IPS-20b (cell line): ENCODE data around the gene HOXC12.

ENCODE experiments used
- H3K27ac ChIP-seq: one replicate; pipeline ENCODE4 v1.5.1; 2013; ENCODE audit warnings: low read length
- H3K27me3 ChIP-seq: 2 replicates; pipeline ENCODE4 v1.6.1; 2013; ENCODE audit warnings: mild to moderate bottlenecking, low read length, inconsistent platforms; ENCODE audit not compliant: insufficient read depth
- H3K36me3 ChIP-seq: 2 replicates; pipeline ENCODE4 v1.6.1; 2013; ENCODE audit warnings: low read depth, mild to moderate bottlenecking, inconsistent platforms, low read length, moderate library complexity; ENCODE audit not compliant: insufficient read depth
- H3K4me1 ChIP-seq: 2 replicates; pipeline ENCODE4 v1.6.1; 2013; ENCODE audit warnings: mild to moderate bottlenecking, control low read depth, inconsistent platforms, low read length, moderate library complexity; ENCODE audit not compliant: insufficient read depth
- H3K4me3 ChIP-seq: 2 replicates; pipeline ENCODE4 v1.5.1; 2013; ENCODE audit warnings: mild to moderate bottlenecking, low read length, inconsistent platforms
- H3K9ac ChIP-seq: 2 replicates; pipeline ENCODE4 v1.6.1; 2013; ENCODE audit warnings: low read depth, mild to moderate bottlenecking, inconsistent platforms, low read length, moderate library complexity
- H3K9me3 ChIP-seq: 2 replicates; pipeline ENCODE4 v1.6.1; 2013; ENCODE audit warnings: mild to moderate bottlenecking, low read depth, low read length, inconsistent platforms; ENCODE audit not compliant: insufficient read depth

HOXC12 gene

DNA sequence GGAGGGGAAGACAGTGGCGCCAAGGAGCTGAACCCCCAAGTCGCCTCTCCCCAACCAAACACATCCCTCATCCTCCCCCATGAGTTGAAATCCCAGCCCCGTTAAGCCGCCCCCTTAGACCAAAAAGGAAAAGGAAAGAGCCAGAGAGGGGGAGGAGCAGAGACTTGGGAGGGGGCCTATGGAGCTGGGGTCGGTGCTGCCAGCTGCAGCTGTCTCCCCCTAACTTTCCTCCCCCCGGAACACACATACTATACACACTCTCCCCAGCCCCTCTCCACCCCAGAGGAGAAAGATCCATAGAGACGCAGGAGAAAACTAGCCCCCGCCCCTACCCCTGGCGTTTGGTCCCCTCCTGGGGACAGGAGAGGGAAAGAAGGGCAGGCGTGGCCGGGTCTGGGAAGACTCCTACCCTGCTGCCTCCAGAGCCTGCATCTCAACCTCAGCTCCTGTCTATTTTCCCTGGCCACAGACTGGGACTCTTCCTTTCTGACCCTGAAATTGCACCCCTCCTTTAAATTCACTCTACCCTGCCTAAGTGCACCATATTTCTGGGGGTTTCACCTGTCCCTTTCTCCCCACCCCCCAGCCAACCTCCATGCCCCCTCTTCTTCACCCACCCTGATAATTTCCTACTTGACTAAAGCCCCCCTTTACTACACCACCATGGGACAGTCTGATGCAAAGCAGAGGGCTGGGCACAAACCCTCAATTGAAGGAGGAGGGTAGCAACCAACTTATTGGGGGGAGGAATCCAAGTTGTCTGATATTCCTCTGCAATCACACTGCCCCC lies 43.6 kb downstream of the HOXC12 start:
- H3K27me3 ChIP-seq = peaks cover 100% of the 10 kb centered on the region
- no peaks in the 10 kb centered on the region for H3K36me3 ChIP-seq
- peaks cover 2% of the 10 kb centered on the region; the same call in 1 of the 2 replicates for H3K4me1 ChIP-seq
- H3K4me3 ChIP-seq = no peak overlapping the region
- H3K9ac ChIP-seq = no peak overlapping the region
- peaks cover 17% of the 10 kb centered on the region; the same call in 1 of the 2 replicates for H3K9me3 ChIP-seq
- H3K27ac ChIP-seq = no peak overlapping the region

- no peaks in the 10 kb centered on the region for H3K36me3 ChIP-seq
- no peak overlapping the region for H3K9ac ChIP-seq
- peaks cover 100% of the 10 kb centered on the region for H3K27me3 ChIP-seq
- no peak overlapping the region for H3K4me3 ChIP-seq
- H3K27ac ChIP-seq = no peak overlapping the region
- H3K4me1 ChIP-seq = peaks cover 2% of the 10 kb centered on the region; the same call in 1 of the 2 replicates
- peaks cover 17% of the 10 kb centered on the region; the same call in 1 of the 2 replicates for H3K9me3 ChIP-seq
Measured at GRCh38 chr12:53998900-53999236, 44.2 kb downstream of the HOXC12 start.

GRCh38 chr12:53999559-54000115 lies 44.9 kb downstream of the HOXC12 start:
- Histone ChIP-seq H3K9ac (no peak overlapping the region), H3K4me1 (peaks cover 2% of the 10 kb centered on the region; the same call in 1 of the 2 replicates), H3K36me3 (no peaks in the 10 kb centered on the region), H3K9me3 (peaks cover 12% of the 10 kb centered on the region; the same call in 1 of the 2 replicates), H3K27me3 (peaks cover 100% of the 10 kb centered on the region), H3K4me3 (no peak overlapping the region), H3K27ac (no peak overlapping the region)

DNA sequence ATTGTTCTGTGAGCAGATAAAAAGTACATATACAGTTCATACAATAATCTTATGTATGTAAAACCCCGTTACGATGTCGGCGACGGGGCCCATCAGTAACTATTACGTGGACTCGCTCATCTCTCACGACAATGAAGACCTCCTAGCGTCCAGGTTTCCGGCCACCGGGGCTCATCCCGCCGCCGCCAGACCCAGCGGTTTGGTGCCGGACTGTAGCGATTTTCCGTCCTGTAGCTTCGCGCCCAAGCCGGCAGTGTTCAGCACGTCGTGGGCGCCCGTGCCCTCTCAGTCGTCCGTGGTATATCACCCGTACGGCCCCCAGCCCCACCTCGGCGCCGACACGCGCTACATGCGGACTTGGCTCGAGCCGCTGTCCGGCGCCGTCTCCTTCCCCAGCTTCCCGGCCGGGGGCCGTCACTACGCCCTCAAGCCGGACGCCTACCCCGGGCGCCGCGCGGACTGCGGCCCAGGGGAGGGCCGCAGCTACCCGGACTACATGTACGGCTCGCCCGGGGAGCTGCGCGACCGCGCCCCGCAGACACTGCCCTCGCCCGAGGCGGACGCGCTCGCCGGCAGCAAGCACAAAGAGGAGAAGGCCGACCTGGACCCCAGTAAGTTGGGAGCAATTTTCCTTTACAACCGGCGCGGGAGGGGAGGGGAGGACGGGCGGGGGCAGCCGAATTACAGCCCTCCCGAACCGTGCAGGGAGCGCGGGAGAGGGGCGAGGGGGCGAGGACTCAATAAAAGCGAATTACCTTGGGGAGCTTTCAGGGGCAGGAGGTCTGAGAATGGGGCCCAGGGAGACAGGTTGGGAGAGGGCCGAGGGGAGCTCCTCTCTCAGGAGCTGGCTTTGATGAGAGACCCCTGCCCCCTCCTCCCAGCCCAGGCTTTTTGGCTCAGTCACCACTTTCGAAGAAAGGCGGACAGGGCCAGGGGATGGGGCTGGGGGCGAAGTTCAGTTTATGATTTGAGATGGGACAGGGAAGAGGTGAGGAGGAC lies 45.7 kb downstream of the HOXC12 start, which contains the start of gene HOXC9:
HOXC9 (plus strand) TSS at position 46 of the 999 bp plus-strand sequence; CDS start at position 74, 28 bp downstream.
- H3K27ac ChIP-seq = no peak within 1 kb of the TSS
- peaks cover 100% of the 10 kb centered on the region for H3K27me3 ChIP-seq
- no peak within 1 kb of the TSS for H3K9ac ChIP-seq
- H3K4me3 ChIP-seq = no peak within 1 kb of the TSS
- no peaks in the 10 kb centered on the region for H3K36me3 ChIP-seq
- peaks cover 12% of the 10 kb centered on the region; the same call in 1 of the 2 replicates for H3K9me3 ChIP-seq
- peaks cover 2% of the 10 kb centered on the region; the same call in 1 of the 2 replicates for H3K4me1 ChIP-seq

DNA sequence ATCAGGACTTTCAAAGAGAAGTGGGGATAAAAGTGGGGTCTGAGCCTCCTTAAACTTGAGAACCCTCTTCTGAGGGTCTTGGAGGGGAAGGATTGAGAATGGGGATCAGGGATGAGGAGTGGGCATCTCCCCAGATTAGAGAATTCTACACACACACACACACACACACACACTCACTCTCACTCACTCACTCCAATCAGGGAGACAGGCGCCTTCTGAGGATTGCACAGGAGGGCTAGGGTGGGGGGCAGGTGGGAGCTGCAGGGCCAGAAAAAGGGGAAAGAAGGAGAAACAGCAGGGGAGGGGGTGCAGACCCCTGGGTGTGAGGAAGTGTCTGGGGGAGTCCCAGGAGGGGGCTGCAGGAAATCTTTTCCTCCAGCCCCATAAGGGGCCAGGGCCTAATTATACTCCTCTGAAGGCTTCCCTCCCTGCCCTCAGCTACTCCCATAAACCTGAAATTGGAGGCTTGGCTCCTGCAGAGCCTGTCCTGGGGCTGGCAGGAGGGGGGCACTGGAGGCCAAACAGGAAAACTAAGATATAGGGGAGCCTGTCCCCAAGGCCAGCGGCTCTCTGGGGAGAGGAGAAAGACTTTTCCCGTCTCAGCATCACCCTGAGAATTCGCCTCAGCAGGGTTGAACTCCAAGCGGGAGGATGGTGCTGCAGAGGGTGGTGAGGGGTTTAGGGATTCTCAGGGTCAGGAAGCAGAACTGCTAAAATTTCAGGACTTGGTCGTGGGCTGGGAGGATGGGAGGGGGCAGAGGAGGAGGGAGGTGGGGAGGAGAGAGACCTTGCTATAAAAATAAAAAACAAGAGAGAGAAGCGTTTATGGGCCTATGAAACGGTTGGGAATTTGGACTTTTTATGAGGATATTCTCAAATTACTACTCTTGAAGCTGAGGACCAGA lies 46.8 kb downstream of the HOXC12 start:
- Histone ChIP-seq H3K4me1 (no peaks in the 10 kb centered on the region), H3K27me3 (peaks cover 100% of the 10 kb centered on the region), H3K9ac (no peak overlapping the region), H3K27ac (no peak overlapping the region), H3K9me3 (peaks cover 8% of the 10 kb centered on the region; the same call in 1 of the 2 replicates), H3K36me3 (no peaks in the 10 kb centered on the region), H3K4me3 (no peak overlapping the region)

DNA sequence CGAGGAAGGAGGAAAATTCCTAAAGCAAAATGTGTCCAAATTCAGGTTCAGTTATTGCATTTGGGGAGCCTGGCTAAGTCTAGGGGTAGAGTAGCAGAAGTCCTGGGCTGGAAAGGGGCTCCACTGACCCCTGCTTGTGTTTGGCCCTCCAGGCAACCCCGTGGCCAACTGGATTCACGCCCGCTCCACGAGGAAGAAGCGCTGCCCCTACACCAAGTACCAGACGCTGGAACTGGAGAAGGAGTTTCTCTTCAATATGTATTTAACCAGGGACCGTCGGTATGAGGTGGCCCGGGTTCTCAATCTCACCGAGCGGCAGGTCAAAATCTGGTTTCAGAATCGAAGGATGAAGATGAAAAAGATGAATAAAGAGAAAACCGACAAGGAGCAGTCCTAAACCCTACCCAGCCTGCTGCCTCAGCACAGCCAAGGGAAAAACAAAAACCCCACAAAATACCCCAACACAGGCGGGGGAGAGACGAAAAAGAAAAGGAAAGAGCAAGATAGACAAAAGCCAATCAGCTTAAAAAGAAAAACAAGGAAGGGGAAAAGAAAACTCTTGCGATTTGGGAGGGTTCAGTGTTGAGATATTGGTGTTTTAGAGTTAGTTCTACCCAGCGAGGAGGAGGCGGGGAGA lies 47.7 kb downstream of the HOXC12 start:
- Histone ChIP-seq H3K27ac (no peak overlapping the region), H3K9me3 (peaks cover 3% of the 10 kb centered on the region; the same call in 1 of the 2 replicates), H3K27me3 (peaks cover 100% of the 10 kb centered on the region), H3K9ac (no peak overlapping the region), H3K36me3 (no peaks in the 10 kb centered on the region), H3K4me3 (no peak overlapping the region), H3K4me1 (no peaks in the 10 kb centered on the region)

- Histone ChIP-seq H3K27ac (no peak overlapping the region), H3K9me3 (peaks cover 3% of the 10 kb centered on the region; the same call in 1 of the 2 replicates), H3K4me1 (no peaks in the 10 kb centered on the region), H3K9ac (no peak overlapping the region), H3K27me3 (peaks cover 100% of the 10 kb centered on the region), H3K36me3 (no peaks in the 10 kb centered on the region), H3K4me3 (no peak overlapping the region)
Measured at GRCh38 chr12:54002915-54003389, 48.2 kb downstream of the HOXC12 start.

DNA sequence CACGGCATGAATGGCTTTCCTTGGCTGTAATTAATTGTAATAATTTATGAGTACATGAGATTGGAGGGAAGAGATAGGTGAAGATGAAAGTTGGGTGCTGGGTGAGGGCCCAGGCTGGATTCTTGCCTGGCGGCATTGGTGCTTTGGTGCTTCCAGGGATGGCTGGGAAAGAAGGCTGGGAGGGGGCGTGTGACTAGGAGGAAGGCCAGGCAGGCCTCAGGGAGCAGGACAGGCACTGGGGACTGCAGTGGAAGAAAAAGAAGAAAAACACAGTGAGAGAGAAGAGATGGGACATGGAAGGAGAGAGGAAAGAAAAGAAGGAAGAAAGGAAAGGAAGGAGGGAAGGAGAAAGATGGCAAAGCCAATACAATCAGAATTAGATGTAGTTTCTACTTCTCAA lies 48.9 kb downstream of the HOXC12 start:
- H3K9ac ChIP-seq = no peak overlapping the region
- no peak overlapping the region for H3K27ac ChIP-seq
- peaks cover 100% of the 10 kb centered on the region for H3K27me3 ChIP-seq
- no peaks in the 10 kb centered on the region for H3K4me1 ChIP-seq
- H3K36me3 ChIP-seq = no peaks in the 10 kb centered on the region
- H3K4me3 ChIP-seq = no peak overlapping the region
- H3K9me3 ChIP-seq = peaks cover 3% of the 10 kb centered on the region; the same call in 1 of the 2 replicates

DNA sequence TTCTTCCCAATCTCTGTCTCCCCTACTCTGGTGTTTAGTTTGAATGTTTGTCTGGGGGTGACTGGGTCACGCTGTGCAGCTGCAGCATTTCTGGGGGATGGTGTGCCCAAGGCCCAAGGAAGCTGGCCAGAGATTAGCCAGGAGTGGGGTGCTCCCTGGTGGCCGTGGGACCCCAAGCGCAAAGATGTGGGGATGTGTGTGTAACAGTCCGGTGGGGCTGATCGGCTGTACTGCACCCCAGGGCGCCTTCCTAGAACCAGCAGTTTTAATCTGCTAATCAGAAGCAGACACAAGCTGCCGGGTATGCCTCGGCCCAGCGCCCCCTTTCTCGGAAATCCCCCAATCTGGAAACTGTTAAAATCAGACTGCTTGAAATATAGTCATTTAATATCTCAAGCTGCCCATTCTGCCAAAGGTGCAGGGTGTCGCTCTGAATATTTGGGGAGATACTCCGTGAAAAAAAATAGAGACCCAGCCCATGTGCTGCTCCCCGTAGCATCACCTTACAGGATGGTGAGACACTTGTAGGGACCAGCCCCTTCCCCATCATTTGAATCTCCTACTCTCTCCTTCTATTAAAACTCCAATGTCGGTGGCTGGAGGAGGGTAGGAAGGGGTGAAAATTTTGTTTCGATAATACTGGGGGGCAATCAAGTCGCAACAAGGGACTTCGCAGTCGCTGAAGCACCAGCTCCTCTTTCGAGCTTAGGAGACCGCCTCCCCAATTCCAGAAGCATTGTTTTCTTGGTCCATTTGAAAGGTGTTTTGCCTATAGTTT lies 49.5 kb downstream of the HOXC12 start:
- Histone ChIP-seq H3K27ac (no peak overlapping the region), H3K4me1 (no peaks in the 10 kb centered on the region), H3K36me3 (no peaks in the 10 kb centered on the region), H3K27me3 (peaks cover 100% of the 10 kb centered on the region), H3K4me3 (no peak overlapping the region), H3K9ac (no peak overlapping the region), H3K9me3 (peaks cover 3% of the 10 kb centered on the region; the same call in 1 of the 2 replicates)
